SK-N-SH treated with all-trans-retinoic acid at 6 μM for 48 hours (cell line): Measurements from ENCODE around the gene PASK.
"Not testable (repeated sequence)": the region's sequence is repeated elsewhere in the genome, so short reads cannot be mapped to it uniquely, and the experiment has no call there.

ENCODE experiments used
- ATAC-seq: fragments of 200-7000 bp; cut with Tn5 transposase; 3 replicates; pipeline ENCODE4 v1.9.1; 2020; ENCODE audit warnings: mild to moderate bottlenecking, moderate library complexity
- BACH2 ChIP-seq: fragments of 250-450 bp; sonication (Bioruptor Pico); IDR thresholded peaks from 2 replicates; pipeline ENCODE4 v1.9.0; 2021; ENCODE audit warnings: mild to moderate bottlenecking, borderline replicate concordance
- CREB5 ChIP-seq: fragments of 250-450 bp; sonication (Bioruptor Pico); IDR thresholded peaks from 2 replicates; pipeline ENCODE4 v1.5.1; 2020; ENCODE audit warnings: low read depth, mild to moderate bottlenecking, moderate library complexity
- CSDC2 ChIP-seq: fragments of 250-450 bp; sonication (Bioruptor Pico); IDR thresholded peaks from 2 replicates; pipeline ENCODE4 v1.5.0; 2020; ENCODE audit warnings: mild to moderate bottlenecking, moderate library complexity
- CSRNP3 ChIP-seq: fragments of 250-450 bp; sonication (Bioruptor Pico); IDR thresholded peaks from 2 replicates; pipeline ENCODE4 v1.5.1; 2021; ENCODE audit warnings: mild to moderate bottlenecking, moderate library complexity
- ESRRG ChIP-seq: fragments of 250-450 bp; sonication (Bioruptor Pico); IDR thresholded peaks from 2 replicates; pipeline ENCODE4 v1.6.1; 2021; ENCODE audit warnings: mild to moderate bottlenecking
- GLIS3 ChIP-seq: fragments of 250-450 bp; sonication (Bioruptor Pico); IDR thresholded peaks from 2 replicates; pipeline ENCODE4 v1.5.0; 2020; ENCODE audit warnings: mild to moderate bottlenecking, moderate library complexity
- ISL1 ChIP-seq: fragments of 250-450 bp; sonication (Bioruptor Pico); IDR thresholded peaks from 2 replicates; pipeline ENCODE4 v2.1.2; 2022; ENCODE audit warnings: mild to moderate bottlenecking, moderate library complexity
- PATZ1 ChIP-seq: fragments of 250-450 bp; sonication (Bioruptor Pico); IDR thresholded peaks from 2 replicates; pipeline ENCODE4 v1.8.0; 2020; ENCODE audit warnings: mild to moderate bottlenecking, moderate library complexity, borderline replicate concordance
- RARB ChIP-seq: fragments of 250-450 bp; sonication (Bioruptor Pico); IDR thresholded peaks from 2 replicates; pipeline ENCODE4 v1.8.0; 2021; ENCODE audit warnings: mild to moderate bottlenecking, moderate library complexity
- SNAI2 ChIP-seq: fragments of 250-450 bp; sonication (Bioruptor Pico); IDR thresholded peaks from 2 replicates; pipeline ENCODE4 v1.5.0; 2020; ENCODE audit warnings: mild to moderate bottlenecking, moderate library complexity
- TCF4 ChIP-seq: fragments of 250-450 bp; sonication (Bioruptor Pico); IDR thresholded peaks from 2 replicates; pipeline ENCODE4 v1.8.0; 2021; ENCODE audit warnings: mild to moderate bottlenecking, moderate library complexity, borderline replicate concordance
- TSHZ2 ChIP-seq: fragments of 250-450 bp; sonication (Bioruptor Pico); IDR thresholded peaks from 2 replicates; pipeline ENCODE4 v1.5.0; 2020; ENCODE audit warnings: mild to moderate bottlenecking, moderate library complexity
- ZC3H10 ChIP-seq: fragments of 250-450 bp; sonication (Bioruptor Pico); IDR thresholded peaks from 2 replicates; pipeline ENCODE4 v1.5.1; 2021; ENCODE audit warnings: mild to moderate bottlenecking, moderate library complexity
- ZFP3 ChIP-seq: fragments of 250-450 bp; sonication (Bioruptor Pico); IDR thresholded peaks from 2 replicates; pipeline ENCODE4 v1.5.0; 2020; ENCODE audit warnings: mild to moderate bottlenecking, moderate library complexity
- ZFP30 ChIP-seq: fragments of 450-650 bp; formaldehyde crosslinking; IDR thresholded peaks from 2 replicates; pipeline ENCODE4 v1.5.0; 2022; ENCODE audit warnings: mild to moderate bottlenecking, moderate library complexity
- ZNF565 ChIP-seq: fragments of 450-650 bp; formaldehyde crosslinking; conservative IDR thresholded peaks from 2 replicates; pipeline ENCODE4 v1.5.0; 2020; ENCODE audit warnings: low read depth, mild to moderate bottlenecking, moderate library complexity
- ZNF70 ChIP-seq: fragments of 450-650 bp; formaldehyde crosslinking; IDR thresholded peaks from 2 replicates; pipeline ENCODE4 v1.5.0; 2020; ENCODE audit warnings: mild to moderate bottlenecking, moderate library complexity
- ZNF8 ChIP-seq: fragments of 450-650 bp; formaldehyde crosslinking; IDR thresholded peaks from 2 replicates; pipeline ENCODE4 v1.5.0; 2020; ENCODE audit warnings: mild to moderate bottlenecking, moderate library complexity

The PASK gene

GRCh38 chr2:241094172-241094571, 55.1 kb downstream of the PASK start:
- no peak for TF ChIP-seq TSHZ2
- TF ChIP-seq, all 23 proteins: peak for 0
- ATAC-seq = no peak

- not testable (repeated sequence) for ATAC-seq
Measured at GRCh38 chr2:241093133-241093781, 56.0 kb downstream of the PASK start.

- no peak for ATAC-seq
Measured at GRCh38 chr2:241092677-241093076, 56.6 kb downstream of the PASK start.

More at GRCh38 chr2:241092677-241093076, 56.6 kb downstream of the PASK start:
- no peak for TF ChIP-seq ZC3H10 (CRISPR knock-in tag)
- no peak for TF ChIP-seq ISL1
- no peak for TF ChIP-seq SNAI2 (CRISPR knock-in tag)
- TF ChIP-seq ZFP30 (CRISPR knock-in tag) = no peak
- TF ChIP-seq ESRRG (CRISPR knock-in tag) = no peak
- no peak for TF ChIP-seq CREB5 (CRISPR knock-in tag)
- no peak for TF ChIP-seq ZFP3 (CRISPR knock-in tag)
- TF ChIP-seq RARB (CRISPR knock-in tag) = no peak
- no peak for TF ChIP-seq TSHZ2
- no peak for TF ChIP-seq PATZ1 (CRISPR knock-in tag)
- TF ChIP-seq CSDC2 (CRISPR knock-in tag) = no peak
- TF ChIP-seq BACH2 (CRISPR knock-in tag) = no peak
- TF ChIP-seq ZNF565 (CRISPR knock-in tag) = no peak
- TF ChIP-seq TCF4 = no peak
- no peak for TF ChIP-seq ZNF70
- no peak for TF ChIP-seq GLIS3
- no peak for TF ChIP-seq CSRNP3
- TF ChIP-seq ZNF8 (CRISPR knock-in tag) = no peak
